UCSD-AML1 (cell line): ENCODE results near the gene RAF1.
"Not testable (repeated sequence)": the region's sequence is repeated elsewhere in the genome, so short reads cannot be mapped to it uniquely, and the experiment has no call there.

Experiments
- DNase-seq: peaks from one replicate; lab custom pipeline; 2025; ENCODE audit not compliant: unreplicated experiment; lab: John Stamatoyannopoulos, UW

RAF1 gene

DNA sequence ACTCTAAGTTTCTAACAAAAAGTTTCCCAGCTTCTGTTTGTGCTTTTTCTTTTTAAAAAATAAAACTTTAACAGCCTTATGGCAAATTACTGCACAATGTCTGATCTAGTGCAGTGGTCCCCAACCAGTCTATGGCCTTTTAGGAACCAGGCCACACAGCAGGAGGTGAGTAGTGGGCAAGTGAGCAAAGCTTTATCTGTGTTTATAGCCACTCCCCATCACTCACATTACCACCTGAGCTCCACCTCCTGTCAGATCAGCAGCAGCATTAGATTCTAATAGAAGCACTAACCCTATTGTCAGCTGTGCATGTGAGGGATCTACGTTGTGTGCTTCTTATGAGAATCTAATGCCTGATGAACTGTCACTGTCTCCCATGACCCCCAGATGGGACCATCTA is 101.5 kb downstream of the RAF1 start:
- DNase-seq, result no peak

DNA sequence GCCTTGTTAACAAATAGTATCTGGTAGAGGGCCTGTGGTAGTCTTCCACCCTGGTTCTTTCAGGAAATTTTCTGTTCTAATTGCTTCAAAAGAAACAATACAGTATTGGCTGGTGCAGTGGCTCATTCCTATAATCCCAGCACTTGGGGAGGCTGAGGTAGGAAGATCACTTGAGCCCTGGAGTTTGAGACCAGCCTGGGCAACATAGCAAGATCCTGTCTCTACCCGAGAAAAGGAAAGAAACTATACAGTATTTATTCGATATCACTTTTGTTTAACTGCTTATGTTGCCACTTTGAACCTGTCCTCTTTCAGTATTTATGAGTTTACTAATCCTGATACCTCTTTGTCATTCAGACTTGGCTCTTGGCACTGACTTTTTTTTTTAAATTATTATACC is 102.5 kb downstream of the RAF1 start:
- DNase-seq, result no peak

GRCh38 chr3:12560505-12561190 is 103.3 kb downstream of the RAF1 start:
- no peak for DNase-seq

DNA sequence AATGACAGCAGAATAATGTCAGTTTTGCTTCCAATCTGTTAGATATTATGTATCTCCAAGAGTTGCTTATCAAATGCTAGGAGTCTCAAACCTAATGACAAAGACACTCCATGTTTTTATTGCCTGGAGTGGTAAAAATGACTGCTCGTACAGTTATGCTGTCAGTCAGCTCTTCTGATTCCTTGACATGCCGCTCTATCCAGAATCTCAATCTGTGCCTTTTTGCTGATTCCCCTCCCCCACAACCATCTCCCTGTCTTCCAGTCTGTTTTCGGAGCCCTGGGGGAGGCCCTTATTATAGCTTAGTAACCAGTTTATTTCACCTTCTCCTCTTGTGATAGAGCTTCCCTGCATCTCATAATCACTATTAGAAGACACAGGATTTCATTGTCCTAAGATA is 104.4 kb downstream of the RAF1 start:
- no peak for DNase-seq

- no peak for DNase-seq
Observed at GRCh38 chr3:12558706-12559105, 105.2 kb downstream of the RAF1 start.

GRCh38 chr3:12557473-12558100 is 106.3 kb downstream of the RAF1 start:
- no peak for DNase-seq

DNA sequence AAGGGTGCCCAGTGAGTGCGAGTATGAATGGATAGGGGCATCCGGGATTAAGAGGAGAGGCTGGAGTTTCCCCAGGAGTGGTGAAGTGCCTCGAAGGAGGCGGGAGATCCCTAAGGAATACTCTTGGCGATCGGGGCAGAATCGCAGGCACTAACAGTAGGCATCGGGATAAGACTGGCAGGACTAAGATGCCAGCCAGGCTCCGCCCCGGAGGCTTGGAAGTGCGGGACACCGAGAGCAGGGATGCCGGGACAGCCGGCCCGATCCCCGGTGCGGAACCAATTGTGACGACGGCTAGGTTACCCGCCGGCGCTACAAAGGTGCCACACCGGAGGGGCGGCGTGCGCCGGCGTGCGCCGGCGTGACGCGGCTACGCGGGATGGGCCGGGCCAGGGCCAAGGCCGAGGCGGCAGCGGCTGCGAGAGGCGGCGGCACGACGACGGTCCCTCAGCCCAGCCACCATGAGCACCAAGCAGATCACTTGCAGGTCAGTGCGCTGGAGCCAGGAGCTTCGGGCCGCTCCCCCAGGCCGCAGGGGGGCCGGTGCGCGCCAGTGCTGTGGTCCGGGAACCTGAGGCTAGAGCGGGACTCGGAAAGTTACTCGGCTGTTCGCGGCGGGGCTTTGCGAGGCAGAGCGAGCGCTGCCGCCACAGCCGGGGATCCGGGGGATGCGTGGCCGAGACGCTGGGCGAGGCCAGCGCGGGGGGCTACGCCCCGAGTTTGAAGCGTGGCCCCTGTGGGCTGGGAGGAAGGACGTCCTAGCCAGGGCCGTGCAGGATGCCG is 107.0 kb downstream of the RAF1 start, which contains the start of gene MKRN2:
TSS of gene MKRN2 (plus strand) at position 398 of the 783 bp plus-strand sequence. CDS start at position 462, 64 bp downstream.
- DNase-seq, result peak; percentile 92

DNA sequence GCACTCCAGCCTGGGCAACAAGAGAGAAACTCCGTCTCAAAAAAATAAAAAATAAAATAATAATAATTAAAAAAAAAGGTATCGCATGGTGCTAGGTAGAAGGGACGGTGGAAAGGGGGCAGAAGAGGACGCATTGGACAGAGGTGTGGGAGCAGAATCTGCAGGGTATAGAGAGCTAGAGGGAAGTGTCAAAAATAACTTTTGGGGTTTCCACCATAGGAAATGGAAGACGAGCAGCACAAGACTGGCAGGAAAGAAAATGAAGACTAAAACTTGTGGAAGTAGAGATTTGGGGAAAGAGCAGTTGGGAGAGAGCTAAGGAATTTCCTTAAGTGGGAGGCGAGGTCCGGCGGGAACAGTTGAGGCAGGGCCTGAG is 107.6 kb downstream of the RAF1 start:
- no peak for DNase-seq

DNA sequence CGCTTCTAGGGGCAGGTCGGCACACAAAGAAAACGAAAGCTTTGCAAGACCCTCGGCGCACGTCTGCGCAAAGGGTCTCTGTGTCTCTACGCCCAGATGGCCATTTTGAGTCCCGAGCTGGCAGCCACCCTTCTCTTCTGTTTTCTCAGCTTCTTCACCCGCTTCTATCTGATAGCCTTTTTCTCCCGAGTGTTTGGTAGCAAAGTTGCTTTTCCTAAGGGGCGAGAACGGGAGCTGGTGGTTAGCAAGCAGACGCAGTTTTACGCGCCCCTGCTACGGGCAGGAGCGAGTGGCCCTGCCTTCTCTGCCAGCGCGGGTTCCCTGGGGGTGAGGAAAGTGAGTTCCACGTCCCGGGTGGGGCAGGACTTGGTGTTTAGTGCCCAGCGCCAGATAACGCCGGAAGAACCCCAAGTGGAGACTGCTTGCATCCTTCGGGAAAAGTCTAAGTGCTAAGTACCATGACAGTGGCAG is 110.0 kb downstream of the RAF1 start:
- peak; percentile 69 for DNase-seq

DNA sequence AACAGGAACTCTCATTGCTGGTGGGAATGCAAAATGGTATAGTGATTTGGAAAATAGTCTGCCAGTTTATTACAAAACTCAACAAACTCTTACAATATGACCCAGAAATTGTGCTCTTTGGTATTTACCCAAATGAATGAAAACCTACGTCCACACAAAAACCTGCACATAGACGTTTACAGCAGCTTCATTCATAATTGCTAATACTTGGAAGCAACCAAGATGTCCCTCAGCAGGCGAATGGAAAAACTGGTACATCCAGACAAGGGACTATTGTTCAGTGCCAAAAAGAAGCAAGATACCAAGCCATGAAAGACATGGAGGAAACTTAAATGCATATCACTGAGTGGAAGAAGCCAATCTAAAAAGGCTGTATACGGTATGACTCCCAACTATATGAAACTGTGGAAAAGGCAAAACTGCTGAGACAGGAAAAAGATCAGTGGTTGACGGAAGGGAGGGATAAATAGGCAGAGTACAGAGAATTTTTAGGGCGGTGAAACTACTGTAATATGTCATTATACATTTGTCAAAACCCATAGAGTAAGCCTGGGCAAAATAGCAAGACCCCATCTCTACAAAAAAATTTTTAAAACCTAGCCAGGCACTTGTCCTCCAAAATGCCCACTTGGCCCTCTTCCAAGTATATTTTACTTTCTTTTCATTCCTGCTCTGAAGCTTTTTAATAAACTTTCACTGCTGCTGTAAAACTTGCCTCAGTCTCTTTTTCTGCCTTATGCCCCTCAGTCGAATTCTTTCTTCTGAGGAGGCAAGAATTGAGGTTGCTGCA is 113.8 kb downstream of the RAF1 start:
- DNase-seq, result no peak

DNA sequence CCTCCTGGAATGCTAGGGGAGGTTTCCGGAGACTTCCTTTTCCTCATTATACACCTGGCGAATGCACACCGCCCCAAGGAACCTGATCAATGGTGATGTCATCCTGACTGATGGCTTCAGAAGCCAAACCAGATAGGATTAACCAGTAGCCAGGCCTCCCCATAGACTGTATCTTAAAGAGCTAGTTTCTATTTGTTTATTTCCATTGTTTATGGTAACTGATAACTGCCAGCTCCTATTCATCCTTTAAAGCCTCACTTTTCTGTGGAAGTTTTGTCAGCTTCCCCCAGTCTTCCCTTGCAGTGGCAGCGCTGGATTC is 118.5 kb downstream of the RAF1 start, which contains the start of gene MKRN2OS:
TSS of gene MKRN2OS (minus strand) at position 27 of the 319 bp plus-strand sequence. CDS start 35 bp downstream, outside the sequence.
- no peak for DNase-seq

DNA sequence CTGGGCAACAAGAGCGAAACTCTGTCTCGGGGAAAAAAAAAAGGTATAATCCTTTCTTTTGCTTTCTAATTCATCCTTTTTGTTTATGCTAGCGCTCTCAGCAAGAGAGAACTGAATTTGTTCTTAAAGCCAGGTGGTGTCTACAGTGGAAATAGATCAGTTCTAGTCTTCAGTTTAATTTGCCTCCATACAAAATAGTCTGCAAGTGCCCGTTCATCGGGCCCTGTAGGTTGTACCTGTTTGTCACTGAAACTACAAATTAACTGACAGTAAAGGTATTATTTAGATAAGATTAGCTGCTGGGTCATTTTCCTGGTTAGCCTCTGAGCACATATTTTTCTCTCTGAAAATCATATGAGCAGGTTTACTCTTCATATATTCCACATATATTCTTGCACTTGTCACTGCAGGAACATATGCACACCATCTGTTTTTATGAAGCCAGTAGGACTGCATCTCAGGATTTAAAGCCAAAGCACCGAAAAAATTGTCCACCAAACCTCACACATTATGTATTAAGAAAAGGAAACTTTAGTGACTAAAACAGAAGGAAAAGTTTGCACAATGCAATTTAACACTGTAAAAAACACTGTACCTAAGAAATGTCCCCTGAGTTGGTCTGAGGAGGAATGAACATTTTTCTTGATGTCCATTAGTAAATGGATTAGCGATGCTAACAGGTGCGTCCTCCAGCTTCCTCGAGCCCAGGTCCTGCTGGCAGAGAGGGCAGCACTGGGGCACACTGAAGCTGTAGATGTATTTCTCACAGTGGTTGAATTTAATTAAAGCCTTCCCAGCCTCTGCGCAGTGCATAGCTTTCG is 119.1 kb downstream of the RAF1 start:
- DNase-seq, result no peak

DNA sequence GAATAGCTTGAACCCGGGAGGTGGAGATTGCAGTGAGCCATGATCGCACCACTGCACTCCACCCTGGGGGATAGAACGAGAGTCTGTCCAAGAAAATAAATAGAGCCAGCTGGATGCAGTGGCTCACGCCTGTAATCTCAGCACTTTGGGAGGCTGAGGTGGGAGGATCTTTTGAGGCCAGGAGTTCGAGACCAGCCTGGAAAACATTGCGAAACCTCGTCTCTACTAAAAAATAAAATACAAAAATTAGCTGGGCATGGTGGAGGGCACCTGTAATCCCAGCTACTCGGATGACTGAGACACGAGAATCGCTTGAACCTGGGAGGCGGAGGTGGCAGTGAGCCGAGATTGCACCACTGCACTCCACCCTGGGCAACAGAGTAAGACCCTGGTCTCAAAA is 120.4 kb downstream of the RAF1 start:
- DNase-seq, result not testable (repeated sequence)

DNA sequence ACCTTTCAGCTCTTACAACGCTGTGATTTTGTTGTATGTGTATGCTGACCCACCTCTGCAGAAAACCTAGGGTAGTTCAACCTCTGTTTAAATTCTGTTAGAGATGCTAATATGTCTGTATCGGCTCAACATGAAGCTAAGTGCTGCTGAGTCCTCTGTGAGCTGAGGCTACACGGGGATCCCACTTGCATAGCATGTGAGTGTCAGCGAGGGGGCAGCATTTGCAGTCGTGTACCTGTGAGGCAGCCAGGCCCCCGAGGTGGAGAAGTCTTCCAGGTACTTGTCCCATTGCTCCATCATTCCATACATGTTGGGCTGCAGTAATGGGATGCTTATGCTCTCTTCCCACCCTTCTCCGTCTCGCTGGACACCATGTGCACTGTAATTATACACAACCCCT is 122.3 kb downstream of the RAF1 start:
- DNase-seq, result no peak

- DNase-seq, result no peak
Observed at GRCh38 chr3:12536423-12536822, 127.5 kb downstream of the RAF1 start.
